Ovary (tissue), 9 donors: ENCODE results near the gene EML1. TPM values are rescaled to one million over a fixed set of nuclear protein-coding genes. Genes with fewer than 3 reads are reported as not detected.

Experiments
- DNase-seq, 5 donors: peaks; one replicate each; pipeline ENCODE4 v3.0.0-alpha.2; 2019 to 2020
- H3K27ac ChIP-seq, 2 donors: fragments of 200-600 bp; one replicate each; pipeline versions ENCODE4 v1.5.1 to v1.8.0; 2019 to 2022
- H3K27me3 ChIP-seq: fragments of 200-600 bp; one replicate; pipeline ENCODE4 v1.8.0; 2022
- H3K36me3 ChIP-seq: fragments of 200-600 bp; sonication (generic); one replicate; pipeline ENCODE4 v1.5.1; 2019
- H3K4me1 ChIP-seq: one replicate; pipeline ENCODE4 v1.8.1; 2013; ENCODE audit warnings: mild to moderate bottlenecking, moderate library complexity; ENCODE audit not compliant: insufficient read depth
- H3K4me3 ChIP-seq: fragments of 200-600 bp; sonication (generic); one replicate; pipeline ENCODE4 v1.5.1; 2017
- H3K9me3 ChIP-seq, 2 donors: fragments of 200-600 bp in 1 of 2; sonication (generic) in 1 of 2; one replicate each; pipeline versions ENCODE4 v1.5.1 to v1.8.1; 2013 to 2019; ENCODE audit warnings: mild to moderate bottlenecking in 1 of 2, moderate library complexity in 1 of 2
- CTCF ChIP-seq, 3 donors: fragments of 450-650 bp in 2 of 3; fragments of 200-600 bp in 1 of 3; IDR thresholded peaks; one replicate each; pipeline versions ENCODE4 v1.5.1 to v1.8.0; 2016 to 2022; ENCODE audit warnings: antibody characterized with exemption in 3 of 3, mild to moderate bottlenecking in 1 of 3
- EP300 ChIP-seq: sonication (generic); formaldehyde crosslinking; IDR thresholded peaks from one replicate; pipeline ENCODE4 v1.6.1; 2017; ENCODE audit warnings: antibody characterized with exemption
- POLR2A ChIP-seq: fragments of 450-650 bp; IDR thresholded peaks from one replicate; pipeline ENCODE4 v1.6.1; 2017; ENCODE audit warnings: antibody characterized with exemption, mild to moderate bottlenecking, moderate library complexity
- WGBS, 3 donors: extraction: QIAGEN DNeasy Blood & Tissue Kit in 1 of 3; methylation state at CpG; one replicate each; pipeline versions ENCODE4 v1.1.5 to v1.1.7; 2013 to 2017; 5-methylcytosine and 5-hydroxymethylcytosine counted together
- intact Hi-C, 4 donors: fragments of 100-400 bp; cut with DNase I; formaldehyde crosslinking; loops; one replicate each; pipeline versions ENCODE4 v1.11.0 to v1.15.1; 2022 to 2023
- polyA plus RNA-seq, 2 donors: library from polyadenylated mRNA; stranded (reverse); fragments of 200-250 nt in 1 of 2; fragments of 350-450 nt in 1 of 2; fragmentation: Illumina TruSeq in 1 of 2; extraction: RNeasy Lipid Tissue Mini Kit (QIAGEN cat#74804) in 1 of 2; gene quantifications; one replicate each; pipeline ENCODE4 v1.2.3, GENCODE V29; 2013 to 2014
- total RNA-seq, 7 donors: library from RNA; depleted of rRNA in 2 of 7; stranded (reverse); fragments of >200 nt in 2 of 7; fragmentation: NEBNext Ultra II Directional in 3 of 7; extraction: Animal tissue kit (Norgen Biotek cat#: 25700) in 3 of 7; gene quantifications; one replicate each; pipeline versions ENCODE4 v1.1.0 to v1.2.4, GENCODE V29; 2016 to 2023
- donor health status: DM: no; HTN: no; CAD: no; lungs with moderate emphysema.
- donor health status: DM: no; HTN: no; CAD: no.
- donor health status: Bipolar disorder and iron deficiency.
- donor health status: DM: yes; HTN: yes; CAD: no.
- donor health status: DM: no; HTN: no; CAD: no.
- donor health status: DM: yes; HTN: yes; CAD: no.

EML1 gene
- total and polyA plus RNA-seq, 9 donors = 4.4 to 22.3 (median 9.8) TPM

DNA sequence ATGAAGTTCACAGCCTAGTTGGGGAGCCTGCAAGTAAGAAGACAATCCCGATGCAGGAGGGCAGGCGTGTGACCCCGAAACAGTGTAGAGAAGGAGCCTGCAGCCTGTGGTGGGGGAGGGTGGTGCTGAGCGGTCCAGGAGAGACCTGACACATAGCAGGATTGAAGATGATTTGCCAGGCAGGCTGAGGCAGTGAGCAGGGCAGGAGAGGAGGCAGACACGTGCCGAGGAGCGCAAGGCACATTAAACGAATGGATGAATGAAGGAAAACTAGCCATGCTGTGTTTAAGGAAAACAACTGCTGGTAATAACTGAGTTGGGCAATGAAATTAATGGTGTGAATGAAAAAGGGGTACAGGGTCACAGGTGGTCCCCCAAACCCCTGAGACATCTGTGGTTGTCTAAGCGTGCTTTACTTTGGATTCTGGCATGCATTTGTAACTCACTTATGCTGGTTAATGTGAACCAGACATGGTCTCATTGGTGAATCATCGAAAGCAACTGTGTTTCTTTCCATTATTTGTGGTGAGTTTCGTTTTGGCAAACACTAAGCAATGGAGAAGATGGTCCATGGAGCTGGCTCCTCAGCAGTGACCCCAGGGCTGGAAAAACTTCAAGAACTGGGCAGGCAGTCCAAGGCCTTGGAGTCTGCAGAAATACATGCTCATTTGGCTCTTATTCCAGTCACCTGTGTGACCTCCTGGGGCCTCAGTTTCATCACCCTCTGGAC, 175.1 kb downstream of the EML1 start:
- Histone ChIP-seq H3K36me3 (no peaks in the 10 kb centered on the region), H3K4me3 (no peak overlapping the region), H3K27ac (no peak overlapping the region), H3K4me1 (peaks cover 4% of the 10 kb centered on the region), H3K9me3 (no peaks in the 10 kb centered on the region), H3K27me3 (no peaks in the 10 kb centered on the region)
- intact Hi-C loops = no loop called here
- TF ChIP-seq POLR2A (no peak), EP300 (no peak), CTCF (IDR thresholded peaks at IDR 0.05) (no peak)
- peak in 3 of 5 donors; percentile 46 to 54 (median 53) for DNase-seq
- WGBS, 3 donors = 46 to 65% (median 59%) methylated on average over 11 of the region's 11 CpGs

DNA sequence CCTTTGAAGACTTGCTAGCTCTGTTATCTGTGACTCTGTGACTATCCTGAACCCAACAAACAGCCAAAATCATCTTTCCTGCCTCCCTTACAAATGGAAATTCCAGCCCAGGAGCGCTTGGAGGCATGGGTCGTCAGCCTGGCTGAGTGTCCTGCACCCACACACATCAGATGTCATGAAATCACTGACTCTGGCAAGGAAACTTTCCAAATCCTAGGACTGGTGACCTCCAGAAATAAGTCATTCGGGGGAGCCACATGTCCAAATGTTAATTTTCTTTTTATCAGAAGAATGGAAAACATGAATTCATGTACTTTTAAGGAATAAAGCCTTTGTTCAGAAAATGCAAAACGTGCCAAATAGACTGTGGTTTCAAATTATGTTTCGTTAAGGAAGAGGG, 175.7 kb downstream of the EML1 start:
- no peak for TF ChIP-seq POLR2A
- no peak for TF ChIP-seq EP300
- no peak for TF ChIP-seq CTCF (IDR thresholded peaks at IDR 0.05)
- intact Hi-C loops = no loop called here
- Histone ChIP-seq H3K4me3 (no peak overlapping the region), H3K27me3 (no peaks in the 10 kb centered on the region), H3K36me3 (no peaks in the 10 kb centered on the region), H3K9me3 (no peaks in the 10 kb centered on the region), H3K27ac (no peak overlapping the region), H3K4me1 (peaks cover 4% of the 10 kb centered on the region)
- DNase-seq = no peak
- 6 to 15% (median 10%) methylated on average over 5 of the region's 5 CpGs for WGBS, 3 donors

GRCh38 chr14:99969673-99970322, 176.6 kb downstream of the EML1 start:
- intact Hi-C loops = loop anchor here in 2 of 4 donors (10.0 kb wide), 1 partner anchor 225 kb away; no protein-coding TSS in a partner anchor
- DNase-seq = no peak
- H3K27me3 ChIP-seq = no peaks in the 10 kb centered on the region
- peaks cover 4% of the 10 kb centered on the region for H3K4me1 ChIP-seq
- H3K27ac ChIP-seq = no peak overlapping the region
- no peaks in the 10 kb centered on the region for H3K36me3 ChIP-seq
- no peak for TF ChIP-seq EP300
- no peak for TF ChIP-seq CTCF (IDR thresholded peaks at IDR 0.05)
- TF ChIP-seq POLR2A = no peak
- WGBS, 3 donors = 84 to 90% (median 89%) methylated on average over 6 of the region's 6 CpGs
- no peak overlapping the region for H3K4me3 ChIP-seq
- peaks cover 0 to 1% of the 10 kb centered on the region in 2 donors for H3K9me3 ChIP-seq

- H3K4me1 ChIP-seq = peaks cover 4% of the 10 kb centered on the region
- peak overlapping the region; percentile 53 to 77 for H3K27ac ChIP-seq
- TF ChIP-seq CTCF (IDR thresholded peaks at IDR 0.05) (no peak), EP300 (no peak), POLR2A (peak; percentile 29)
- no peaks in the 10 kb centered on the region for H3K36me3 ChIP-seq
- H3K9me3 ChIP-seq = peaks cover 0 to 3% of the 10 kb centered on the region in 2 donors
- intact Hi-C loops = loop anchor here in 2 of 4 donors (10.0 kb wide), 1 partner anchor 223 kb away; no protein-coding TSS in a partner anchor
- DNase-seq = peak; percentile 78 to 86 (median 84)
- H3K4me3 ChIP-seq = peak overlapping the region; percentile 93
- 2 to 12% (median 3%) methylated on average over 25 to 117 of the region's 117 CpGs for WGBS, 3 donors
- no peaks in the 10 kb centered on the region for H3K27me3 ChIP-seq
Measured at GRCh38 chr14:99971087-99971940, 178.1 kb downstream of the EML1 start.
